ENCODE data around the gene EEF1AKMT3. TPM values are rescaled to one million over a fixed set of nuclear protein-coding genes. Genes with fewer than 3 reads are reported as not detected.

EEF1AKMT3 gene
- total RNA-seq, 1 donor from 2014 or later: 6.0 TPM

DNA sequence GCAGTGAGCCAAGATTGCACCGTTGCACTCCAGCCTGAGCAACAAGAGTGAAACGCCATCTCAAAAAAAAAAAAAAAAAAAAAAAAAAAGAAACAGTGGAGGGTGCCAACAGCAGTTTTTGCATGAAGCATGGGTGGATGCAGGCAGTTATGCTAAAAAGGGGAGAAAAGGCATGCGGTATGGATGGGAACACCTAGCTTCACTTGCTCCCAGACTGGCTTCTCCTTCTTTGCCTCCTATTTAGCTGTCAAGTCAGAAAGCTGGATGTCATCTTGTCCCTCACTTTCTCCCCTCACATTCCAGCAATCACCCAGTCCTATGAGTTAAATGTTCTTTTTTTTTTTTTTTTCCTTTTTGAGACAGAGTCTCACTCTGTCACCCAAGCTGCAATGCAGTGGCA is 2.6 kb downstream of the EEF1AKMT3 start:
- TF ChIP-seq, protein P1, sequence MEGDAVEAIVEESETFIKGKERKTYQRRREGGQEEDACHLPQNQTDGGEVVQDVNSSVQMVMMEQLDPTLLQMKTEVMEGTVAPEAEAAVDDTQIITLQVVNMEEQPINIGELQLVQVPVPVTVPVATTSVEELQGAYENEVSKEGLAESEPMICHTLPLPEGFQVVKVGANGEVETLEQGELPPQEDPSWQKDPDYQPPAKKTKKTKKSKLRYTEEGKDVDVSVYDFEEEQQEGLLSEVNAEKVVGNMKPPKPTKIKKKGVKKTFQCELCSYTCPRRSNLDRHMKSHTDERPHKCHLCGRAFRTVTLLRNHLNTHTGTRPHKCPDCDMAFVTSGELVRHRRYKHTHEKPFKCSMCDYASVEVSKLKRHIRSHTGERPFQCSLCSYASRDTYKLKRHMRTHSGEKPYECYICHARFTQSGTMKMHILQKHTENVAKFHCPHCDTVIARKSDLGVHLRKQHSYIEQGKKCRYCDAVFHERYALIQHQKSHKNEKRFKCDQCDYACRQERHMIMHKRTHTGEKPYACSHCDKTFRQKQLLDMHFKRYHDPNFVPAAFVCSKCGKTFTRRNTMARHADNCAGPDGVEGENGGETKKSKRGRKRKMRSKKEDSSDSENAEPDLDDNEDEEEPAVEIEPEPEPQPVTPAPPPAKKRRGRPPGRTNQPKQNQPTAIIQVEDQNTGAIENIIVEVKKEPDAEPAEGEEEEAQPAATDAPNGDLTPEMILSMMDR (conservative IDR thresholded peaks at IDR 0.05): no peak
- Mint-ChIP-seq H3K4me1 (ENCODE audit: unreplicated experiment) (peaks cover 21% of the 10 kb centered on the region), H3K27ac (no peak overlapping the region), H3K4me3 (no peak overlapping the region), H3K27me3 (no peaks in the 10 kb centered on the region), H3K9me3 (no peaks in the 10 kb centered on the region), H3K36me3 (peaks cover 7% of the 10 kb centered on the region)
- no peak for DNase-seq (ENCODE audit: extremely low spot score, unreplicated experiment)

DNA sequence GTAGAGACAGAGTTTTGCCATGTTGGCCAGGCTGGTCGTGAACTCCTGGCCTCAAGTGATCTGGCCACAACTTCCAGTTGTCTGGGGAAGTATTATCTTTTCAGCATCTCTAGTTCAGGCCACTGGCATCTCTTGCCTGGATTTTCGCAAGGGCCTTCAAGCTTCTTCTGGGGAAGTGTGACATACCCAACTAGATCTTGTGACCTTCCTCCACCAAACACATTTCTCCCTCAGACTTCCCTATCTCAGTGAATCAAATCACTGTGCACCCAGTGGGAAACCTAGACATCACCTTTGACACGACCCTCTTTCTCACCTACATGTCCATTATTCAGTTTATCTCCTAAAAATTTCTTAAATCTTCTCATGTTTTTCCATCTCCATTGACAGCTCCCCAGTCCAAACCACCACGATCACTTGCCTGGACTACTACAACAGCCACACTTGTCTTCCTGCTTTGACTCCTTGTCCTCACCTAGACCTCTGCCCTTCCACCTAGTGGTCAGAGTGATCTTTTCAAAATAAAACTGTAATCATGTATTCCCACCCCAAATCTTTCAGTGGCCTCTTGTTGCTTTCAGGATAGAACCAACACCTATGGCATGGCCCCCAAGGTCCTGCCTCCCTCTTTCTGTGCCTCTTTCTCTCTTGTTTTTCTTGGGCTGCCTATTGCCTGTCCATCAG is 3.3 kb downstream of the EEF1AKMT3 start:
- H3K9me3 Mint-ChIP-seq: no peaks in the 10 kb centered on the region
- peaks cover 17% of the 10 kb centered on the region for H3K4me1 Mint-ChIP-seq (ENCODE audit: unreplicated experiment)
- no peak for DNase-seq (ENCODE audit: extremely low spot score, unreplicated experiment)
- H3K27ac Mint-ChIP-seq: no peak overlapping the region
- H3K4me3 Mint-ChIP-seq: no peak overlapping the region
- H3K27me3 Mint-ChIP-seq: no peaks in the 10 kb centered on the region
- TF ChIP-seq, protein P1 (conservative IDR thresholded peaks at IDR 0.05): no peak
- H3K36me3 Mint-ChIP-seq: peaks cover under 1% of the 10 kb centered on the region

DNA sequence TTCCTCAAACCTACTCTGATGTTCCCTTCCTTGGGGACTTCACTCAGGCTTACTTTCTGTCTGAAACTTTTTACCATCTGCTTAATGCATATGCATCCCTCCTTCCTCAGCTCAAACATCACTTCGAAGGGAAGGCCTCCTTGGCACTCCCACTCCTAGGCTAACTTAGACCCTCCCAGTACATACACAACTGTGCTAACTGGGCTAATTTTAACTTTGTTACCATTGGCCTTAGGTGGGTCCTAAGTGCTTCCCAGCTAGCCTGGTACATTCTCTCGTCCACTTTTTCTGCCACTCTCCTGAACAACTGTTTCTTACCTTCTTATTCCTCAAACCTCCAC is 3.8 kb downstream of the EEF1AKMT3 start:
- H3K27me3 Mint-ChIP-seq: no peaks in the 10 kb centered on the region
- no peak overlapping the region for H3K4me3 Mint-ChIP-seq
- peaks cover 11% of the 10 kb centered on the region for H3K4me1 Mint-ChIP-seq (ENCODE audit: unreplicated experiment)
- H3K27ac Mint-ChIP-seq: no peak overlapping the region
- TF ChIP-seq, protein P1 (conservative IDR thresholded peaks at IDR 0.05): no peak
- DNase-seq (ENCODE audit: extremely low spot score, unreplicated experiment): no peak
- no peaks in the 10 kb centered on the region for H3K9me3 Mint-ChIP-seq
- no peaks in the 10 kb centered on the region for H3K36me3 Mint-ChIP-seq

DNA sequence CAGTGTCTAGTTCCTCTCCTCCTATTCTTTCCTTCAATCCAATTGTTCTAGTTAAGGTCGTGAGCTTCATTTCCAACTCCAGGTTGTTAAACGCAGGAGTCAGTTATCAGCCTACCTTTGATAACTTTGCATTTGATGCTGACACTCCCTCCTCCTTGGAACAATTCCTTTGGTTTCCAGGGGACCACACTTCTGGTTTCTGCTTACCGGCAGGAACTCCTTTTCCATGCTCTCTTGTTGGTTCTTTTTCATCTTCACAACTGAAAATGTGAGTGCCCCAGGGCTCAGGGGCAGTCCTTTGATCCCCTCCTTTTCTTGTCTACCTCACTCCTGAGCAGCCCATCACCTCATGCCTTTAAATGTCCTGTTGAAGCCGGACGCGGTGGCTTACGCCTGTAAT is 5.0 kb downstream of the EEF1AKMT3 start:
- DNase-seq (ENCODE audit: extremely low spot score, unreplicated experiment): no peak
- no peaks in the 10 kb centered on the region for H3K27me3 Mint-ChIP-seq
- no peaks in the 10 kb centered on the region for H3K36me3 Mint-ChIP-seq
- H3K4me3 Mint-ChIP-seq: no peak overlapping the region
- H3K9me3 Mint-ChIP-seq: no peaks in the 10 kb centered on the region
- TF ChIP-seq, protein P1 (conservative IDR thresholded peaks at IDR 0.05): no peak
- H3K4me1 Mint-ChIP-seq (ENCODE audit: unreplicated experiment): peaks cover 6% of the 10 kb centered on the region
- no peak overlapping the region for H3K27ac Mint-ChIP-seq

DNA sequence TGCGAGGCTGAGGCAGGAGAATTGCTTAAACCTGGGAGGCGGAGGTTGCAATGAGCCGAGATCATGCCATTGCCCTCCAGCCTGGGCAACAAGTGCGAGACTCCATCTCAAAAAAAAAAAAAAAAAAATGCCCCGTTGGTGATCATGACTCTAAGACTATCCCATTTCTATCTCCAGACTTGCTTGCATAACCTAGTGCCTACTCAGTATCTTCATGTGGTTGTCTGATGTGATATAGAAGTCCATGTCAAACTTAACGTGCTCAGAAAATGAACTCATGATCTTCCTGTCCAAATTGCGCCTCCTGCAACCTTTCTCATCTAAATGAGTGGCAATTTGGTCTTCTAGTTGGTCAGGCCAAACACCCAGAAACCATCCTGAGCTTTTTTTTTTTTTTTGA is 5.5 kb downstream of the EEF1AKMT3 start:
- Mint-ChIP-seq H3K27ac (no peak overlapping the region), H3K4me1 (ENCODE audit: unreplicated experiment) (peaks cover 9% of the 10 kb centered on the region)
- TF ChIP-seq, protein P1 (conservative IDR thresholded peaks at IDR 0.05): no peak

More for the DNA sequence above, 5.5 kb downstream of the EEF1AKMT3 start:
- no peak for DNase-seq (ENCODE audit: extremely low spot score, unreplicated experiment)
- no peaks in the 10 kb centered on the region for H3K27me3 Mint-ChIP-seq
- no peaks in the 10 kb centered on the region for H3K9me3 Mint-ChIP-seq
- peaks cover 4% of the 10 kb centered on the region for H3K36me3 Mint-ChIP-seq
- no peak overlapping the region for H3K4me3 Mint-ChIP-seq
